ENCODE data around the gene CBX5. TPM values are rescaled to one million over a fixed set of nuclear protein-coding genes. Genes with fewer than 3 reads are reported as not detected.
A peak's percentile ranks its signal among the peaks of the same experiment; 100 is the strongest.
"Not testable (repeated sequence)": the region's sequence is repeated elsewhere in the genome, so short reads cannot be mapped to it uniquely, and the experiment has no call there.

The CBX5 gene
- total and polyA plus RNA-seq, 9 of the 15 experiments (the other 6 are each of a cell fraction or from before 2014, with no cell fraction given), result 32.6 to 102 (median 59.2) TPM

- TF ChIP-seq ZNF407 (IDR thresholded peaks at IDR 0.05; ENCODE audit: low read depth) (no peak), HDAC3 (IDR thresholded peaks at IDR 0.05; ENCODE audit: borderline replicate concordance, partially characterized antibody) (no peak), USF1 (CRISPR knock-in tag; IDR thresholded peaks at IDR 0.05) (no peak), KHSRP (IDR thresholded peaks at IDR 0.05) (no peak), RFX5 (IDR thresholded peaks at IDR 0.05; ENCODE audit: low read depth, low read length) (no peak), ZNF512 (tag; IDR thresholded peaks at IDR 0.05) (no peak)
Observed at GRCh38 chr12:54232790-54233189, 47.1 kb downstream of the CBX5 start (continued).

- H3K79me2 ChIP-seq (ENCODE audit: control insufficient read depth, insufficient read depth, low read length); H2AFZ ChIP-seq (ENCODE audit: low read depth, low read length); H3K36me3 ChIP-seq (ENCODE audit: control insufficient read depth, insufficient read depth, low read length); CTCF ChIA-PET (ENCODE audit: low intra/inter-chr PET ratio); in situ Hi-C loops (cut with MboI); H3K27me3 ChIP-seq (ENCODE audit: control insufficient read depth in 2 of 2, insufficient read depth in 2 of 2, low read length in 2 of 2); DNase-seq (ENCODE audit: extremely low read depth in 1 of 4, low spot score in 3 of 4); H3K9ac ChIP-seq (ENCODE audit: insufficient read depth in 1 of 2, low read depth in 2 of 2, low read length in 2 of 2); H3K4me2 ChIP-seq (ENCODE audit: insufficient read depth, low read length); H3K9me1 ChIP-seq (ENCODE audit: control insufficient read depth, insufficient read depth, low read length); ATAC-seq; intact Hi-C loops (cut with micrococcal nuclease); H3K9me3 ChIP-seq (replicated peaks; ENCODE audit: control insufficient read depth, insufficient read depth, low read depth, low read length); H3K4me3 ChIP-seq; H3K27ac ChIP-seq (ENCODE audit: extremely low read depth, low read depth, low read length); BruUV-seq (replicated peaks); H4K20me1 ChIP-seq (replicated peaks; ENCODE audit: control insufficient read depth, insufficient read depth, low read length): not testable (repeated sequence)
- peaks cover 9 to 18% of the 10 kb centered on the region in 2 experiments; a peak in 4 of 5 replicates for H3K4me1 ChIP-seq (replicated peaks in 1 of 2; ENCODE audit: control insufficient read depth in 2 of 2, insufficient read depth in 2 of 2, low read length in 2 of 2)
- WGBS (ENCODE audit: insufficient coverage, low coverage, missing lambda C conversion rate), result 83% methylated on average over 3 of the region's 3 CpGs
- FAIRE-seq, result peak; percentile 48
- POLR2A ChIA-PET, result interaction anchor here (0.7 to 1.3 kb wide), 2 partner anchors 9 to 11 kb away, joined by 3 to 4 read pairs; no protein-coding TSS in a partner anchor
Observed at GRCh38 chr12:54231269-54231668, 48.7 kb downstream of the CBX5 start.
